Panc1 (cell line): ENCODE results near the gene FN1. TPM values are rescaled to one million over a fixed set of nuclear protein-coding genes. Genes with fewer than 3 reads are reported as not detected.

Experiments
- ATAC-seq: fragments of 200-7000 bp; cut with Tn5 transposase; 2 replicates; pipeline ENCODE4 v1.9.1; 2020; ENCODE audit warnings: mild to moderate bottlenecking, moderate library complexity
- BruUV-seq: library from RNA; stranded (reverse); fragments of 400-500 nt; replicated peaks from 2 replicates; lab custom pipeline; 2021; lab: Mats Ljungman, UMichigan
- CTCF ChIA-PET: fragments of 300-600 bp; sonication (Branson Sonifier 250); formaldehyde crosslinking; loops from one replicate; lab custom pipeline; 2022; ENCODE audit warnings: antibody characterized with exemption; lab: Charles Lee
- POLR2A ChIA-PET: fragments of 300-600 bp; sonication (Branson Sonifier 250); formaldehyde crosslinking; loops from one replicate; lab custom pipeline; 2022; ENCODE audit warnings: antibody characterized with exemption; lab: Charles Lee
- DNase-seq: peaks from one replicate; pipeline ENCODE4 v3.0.0-alpha.2; 2010; ENCODE audit warnings: low read depth, low spot score
- H3K27ac ChIP-seq: 2 replicates; pipeline ENCODE4 v1.5.1; 2011; ENCODE audit warnings: mild to moderate bottlenecking, low read length, inconsistent platforms
- H3K27me3 ChIP-seq: fragments of 200-500 bp; sonication (Bioruptor generic); 2 replicates; pipeline ENCODE4 v1.6.0; 2014; ENCODE audit warnings: low read length, inconsistent platforms; ENCODE audit not compliant: control insufficient read depth, insufficient read depth
- H3K36me3 ChIP-seq: fragments of 200-500 bp; sonication (Bioruptor generic); 2 replicates; pipeline ENCODE4 v1.5.1; 2014; ENCODE audit warnings: inconsistent platforms, mild to moderate bottlenecking, low read length, moderate library complexity; ENCODE audit not compliant: control insufficient read depth, insufficient read depth
- H3K4me1 ChIP-seq: 2 replicates; pipeline ENCODE4 v1.5.1; 2011; ENCODE audit warnings: inconsistent platforms, mild to moderate bottlenecking, low read length, moderate library complexity; ENCODE audit not compliant: control insufficient read depth, insufficient read depth
- H3K4me3 ChIP-seq, 2 experiments: 2 replicates each; pipeline ENCODE4 v1.5.1; 2011 to 2012; ENCODE audit warnings: low read depth in 2 of 2, low read length in 2 of 2, mild to moderate bottlenecking in 2 of 2, inconsistent platforms in 1 of 2, moderate library complexity in 1 of 2
- H3K9me3 ChIP-seq: fragments of 200-500 bp; sonication (Bioruptor generic); 2 replicates; pipeline ENCODE4 v1.5.1; 2014; ENCODE audit warnings: low read depth, mild to moderate bottlenecking, inconsistent platforms, low read length, moderate library complexity; ENCODE audit not compliant: control insufficient read depth, insufficient read depth
- POLR2AphosphoS5 ChIP-seq: IDR thresholded peaks from 2 replicates; pipeline ENCODE4 v1.6.1; 2012; ENCODE audit warnings: mild to moderate bottlenecking, low read depth, low read length, moderate library complexity
- REST ChIP-seq, 2 experiments: IDR thresholded peaks; 2 replicates each; pipeline ENCODE4 v1.6.1; 2011 to 2012; ENCODE audit warnings: low read depth in 2 of 2, control low read depth in 1 of 2, low read length in 1 of 2, mild to moderate bottlenecking in 1 of 2, moderate library complexity in 1 of 2; ENCODE audit not compliant: insufficient read depth in 1 of 2
- SIN3A ChIP-seq: IDR thresholded peaks from 2 replicates; pipeline ENCODE4 v1.6.1; 2012; ENCODE audit warnings: low read depth, mild to moderate bottlenecking, low read length, moderate library complexity, borderline replicate concordance; ENCODE audit not compliant: insufficient read depth
- TCF7L2 ChIP-seq: IDR thresholded peaks from 2 replicates; pipeline ENCODE4 v1.6.1; 2011; ENCODE audit warnings: mild to moderate bottlenecking, low read depth, low read length, inconsistent platforms
- in situ Hi-C: cut with HindIII; loops from 2 replicates; pipeline ENCODE4 v1.10.0; 2016; ENCODE audit warnings: low sequenced_read_pairs, low pct_unique_long_range_greater_than_20kb
- intact Hi-C: fragments of 100-400 bp; cut with micrococcal nuclease; formaldehyde crosslinking; loops from one replicate; pipeline ENCODE4 v1.10.0; 2022; ENCODE audit not compliant: unreplicated experiment
- total RNA-seq: library from RNA; stranded (reverse); gene quantifications from one replicate; pipeline ENCODE4 v1.2.1, GENCODE V29; 2021; ENCODE audit not compliant: unreplicated experiment
- TF ChIP-seq, protein P1 (sequence below): fragments of 450-650 bp; IDR thresholded peaks from 2 replicates; pipeline ENCODE4 v1.5.1; 2017; ENCODE audit warnings: mild to moderate bottlenecking

FN1 gene
- total RNA-seq, 1 experiment from 2014 or later, result 4.2 TPM

DNA sequence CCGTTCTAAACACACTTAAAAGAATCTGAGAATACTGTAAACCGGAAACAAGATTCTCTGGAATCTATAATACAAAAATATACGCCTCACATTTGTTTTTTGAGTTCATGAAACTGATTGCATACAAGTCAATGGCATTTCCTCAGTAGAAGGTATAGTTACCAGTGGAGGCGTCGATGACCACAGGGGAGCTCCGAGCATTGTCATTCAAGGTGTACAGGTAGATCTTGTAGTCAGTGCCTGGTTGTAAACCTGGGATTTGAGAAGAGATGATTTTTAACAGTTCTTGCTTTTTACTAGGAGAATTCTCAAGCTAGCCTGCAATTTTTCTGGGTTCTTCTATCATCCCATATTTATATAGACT lies 60.4 kb downstream of the FN1 start:
- Histone ChIP-seq H3K27me3 (no peaks in the 10 kb centered on the region), H3K4me1 (no peaks in the 10 kb centered on the region), H3K9me3 (no peaks in the 10 kb centered on the region), H3K36me3 (no peaks in the 10 kb centered on the region), H3K4me3 (no peak overlapping the region), H3K27ac (no peak overlapping the region)
- DNase-seq (no peak), ATAC-seq (no peak)
- ChIA-PET POLR2A (no interaction called here), CTCF (no interaction called here)
- TF ChIP-seq, protein P1, sequence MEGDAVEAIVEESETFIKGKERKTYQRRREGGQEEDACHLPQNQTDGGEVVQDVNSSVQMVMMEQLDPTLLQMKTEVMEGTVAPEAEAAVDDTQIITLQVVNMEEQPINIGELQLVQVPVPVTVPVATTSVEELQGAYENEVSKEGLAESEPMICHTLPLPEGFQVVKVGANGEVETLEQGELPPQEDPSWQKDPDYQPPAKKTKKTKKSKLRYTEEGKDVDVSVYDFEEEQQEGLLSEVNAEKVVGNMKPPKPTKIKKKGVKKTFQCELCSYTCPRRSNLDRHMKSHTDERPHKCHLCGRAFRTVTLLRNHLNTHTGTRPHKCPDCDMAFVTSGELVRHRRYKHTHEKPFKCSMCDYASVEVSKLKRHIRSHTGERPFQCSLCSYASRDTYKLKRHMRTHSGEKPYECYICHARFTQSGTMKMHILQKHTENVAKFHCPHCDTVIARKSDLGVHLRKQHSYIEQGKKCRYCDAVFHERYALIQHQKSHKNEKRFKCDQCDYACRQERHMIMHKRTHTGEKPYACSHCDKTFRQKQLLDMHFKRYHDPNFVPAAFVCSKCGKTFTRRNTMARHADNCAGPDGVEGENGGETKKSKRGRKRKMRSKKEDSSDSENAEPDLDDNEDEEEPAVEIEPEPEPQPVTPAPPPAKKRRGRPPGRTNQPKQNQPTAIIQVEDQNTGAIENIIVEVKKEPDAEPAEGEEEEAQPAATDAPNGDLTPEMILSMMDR, result no peak
- TF ChIP-seq REST (IDR thresholded peaks at IDR 0.05; ENCODE audit: insufficient read depth in 1 of 2, low read depth in 2 of 2, low read length in 1 of 2) (no peak), POLR2AphosphoS5 (no peak), SIN3A (no peak), TCF7L2 (no peak)
- no TSS peak for BruUV-seq
- intact Hi-C loops, result no loop called here
- in situ Hi-C loops, result no loop called here

- POLR2A ChIA-PET, result no interaction called here
- TF ChIP-seq POLR2AphosphoS5 (no peak), SIN3A (no peak), TCF7L2 (no peak), REST (IDR thresholded peaks at IDR 0.05; ENCODE audit: insufficient read depth in 1 of 2, low read depth in 2 of 2, low read length in 1 of 2) (no peak)
- TF ChIP-seq, protein P1, result no peak
- ATAC-seq (no peak), DNase-seq (no peak)
- intact Hi-C loops (no loop called here), in situ Hi-C loops (no loop called here)
- H3K27me3 ChIP-seq, result no peaks in the 10 kb centered on the region
- no peak overlapping the region for H3K27ac ChIP-seq
- H3K4me1 ChIP-seq, result no peaks in the 10 kb centered on the region
- no peaks in the 10 kb centered on the region for H3K9me3 ChIP-seq
- no peak overlapping the region for H3K4me3 ChIP-seq
- no peaks in the 10 kb centered on the region for H3K36me3 ChIP-seq
- CTCF ChIA-PET, result no interaction called here
- no TSS peak for BruUV-seq
These were observed 61.0 kb downstream of the FN1 start for GRCh38 chr2:215374642-215375466.
